Stimulated activated CD8-positive, alpha-beta memory T cell treated with anti-CD3 and anti-CD28 coated beads, Interleukin-4, amount 100 ng/mL, for 4 hours (primary cell): Measurements from ENCODE around the gene DOCK1.
"Not testable (repeated sequence)": the region's sequence is repeated elsewhere in the genome, so short reads cannot be mapped to it uniquely, and the experiment has no call there.

Experiments used
- DNase-seq, 2 donors: peaks; one replicate each; pipeline ENCODE4 v3.0.0-alpha.2; 2020; ENCODE audit warnings: low read depth in 2 of 2, low spot score in 1 of 2

Gene DOCK1

GRCh38 chr10:126902157-126902556, 3.1 kb upstream of the DOCK1 start:
- no peak for DNase-seq

GRCh38 chr10:126903656-126904360, 1.4 kb upstream of the DOCK1 start:
- no peak for DNase-seq

- no peak for DNase-seq
Observed at GRCh38 chr10:126904516-126904817, 761 bp upstream of the DOCK1 start.

- DNase-seq = no peak
Observed at GRCh38 chr10:126905776-126906703, 812 bp downstream of the DOCK1 start.

DNA sequence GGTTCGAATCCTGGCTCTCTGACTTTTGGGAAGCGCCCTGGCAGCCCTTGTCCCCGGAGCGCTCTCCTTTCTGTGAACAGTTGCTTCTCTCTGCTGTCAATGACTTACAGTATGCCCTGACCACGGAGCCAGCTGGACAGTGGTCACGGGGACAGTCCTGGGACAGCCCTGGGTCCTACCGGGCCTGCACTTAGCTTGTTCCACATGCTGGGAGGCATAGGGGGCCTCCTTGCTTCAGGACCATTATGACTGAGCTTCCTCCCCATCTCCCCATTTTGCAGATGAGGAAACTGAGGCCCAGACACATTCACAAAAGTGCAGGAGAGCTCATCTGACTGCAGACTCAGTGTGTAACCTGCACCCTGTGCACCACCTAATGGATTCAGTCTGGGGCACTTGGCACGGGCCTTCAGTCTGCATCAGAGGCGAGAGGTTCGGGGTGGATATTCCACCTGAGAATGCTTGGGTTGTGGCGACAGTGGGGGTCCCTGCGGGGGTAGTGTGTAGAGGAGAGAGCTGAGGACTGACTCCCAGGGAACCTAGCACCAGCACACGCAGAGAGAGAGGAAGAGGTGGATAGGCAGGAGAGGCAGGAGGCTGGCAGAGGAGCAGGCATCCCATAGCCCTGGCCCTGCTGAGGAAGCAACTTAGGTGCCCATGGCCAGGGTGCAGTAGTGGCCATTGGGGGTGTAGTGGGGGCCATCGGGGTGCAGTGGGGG, 1.6 kb downstream of the DOCK1 start:
- DNase-seq = no peak

GRCh38 chr10:126907423-126907970, 2.3 kb downstream of the DOCK1 start:
- no peak for DNase-seq

GRCh38 chr10:126908225-126908624, 3.0 kb downstream of the DOCK1 start:
- no peak for DNase-seq

DNA sequence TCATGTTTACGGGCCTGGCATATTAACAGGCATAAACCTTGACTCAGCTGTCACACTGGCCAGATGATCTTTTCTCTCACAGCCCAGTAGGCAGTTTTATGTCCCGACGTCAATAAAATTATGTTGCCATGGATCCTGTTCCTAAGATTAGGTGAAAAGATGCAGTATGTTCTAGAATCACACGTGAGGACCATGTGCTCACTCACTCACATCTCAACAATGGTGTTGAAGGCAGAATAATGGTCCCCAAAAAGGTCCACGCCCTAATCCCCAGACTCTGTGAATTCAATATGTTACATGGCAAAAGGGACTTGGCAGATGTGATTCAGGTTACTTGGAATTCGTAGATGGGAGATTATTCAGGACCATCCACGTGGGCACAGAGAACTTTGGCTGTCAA, 3.5 kb downstream of the DOCK1 start:
- no peak for DNase-seq

DNA sequence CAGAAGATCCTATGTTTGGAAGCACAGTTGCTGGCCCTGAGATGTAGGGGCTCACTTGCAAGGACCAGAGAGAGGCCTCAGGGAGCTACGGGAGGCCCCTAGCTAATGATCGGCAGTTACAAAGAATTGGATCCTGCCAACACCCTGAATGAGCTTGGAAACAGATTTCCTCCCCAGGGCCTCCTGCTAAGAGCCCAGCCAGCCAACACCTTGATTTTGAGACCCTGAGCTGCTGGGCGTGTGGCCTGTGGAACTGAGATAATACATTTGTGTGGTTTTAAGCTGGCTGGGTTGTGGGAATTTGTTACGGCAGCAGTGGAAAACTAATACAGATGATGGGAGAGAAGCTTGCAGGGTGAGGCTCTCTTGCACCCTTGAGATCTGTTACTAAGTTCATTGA, 3.9 kb downstream of the DOCK1 start:
- no peak for DNase-seq

- DNase-seq = no peak
Observed at GRCh38 chr10:126910196-126910595, 5.0 kb downstream of the DOCK1 start.

DNA sequence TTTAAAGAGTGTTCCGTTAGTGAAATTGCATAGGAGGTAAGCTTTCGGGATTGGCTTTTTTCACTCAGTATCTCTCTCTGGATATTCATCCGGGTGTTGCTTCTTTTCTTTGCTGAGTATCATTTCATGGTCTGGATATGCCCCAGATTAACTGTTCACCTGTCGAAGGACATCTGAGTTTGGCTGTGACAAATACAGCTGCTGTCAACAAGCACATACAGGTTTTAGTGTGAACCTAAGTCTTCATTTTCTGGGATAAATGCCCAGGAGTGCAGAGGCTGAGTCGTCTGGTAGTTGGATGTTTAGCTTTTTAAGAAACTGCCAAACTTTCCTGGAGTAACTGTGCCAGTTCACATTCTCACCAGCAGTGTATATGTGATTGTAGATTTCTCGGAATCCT, 5.6 kb downstream of the DOCK1 start:
- DNase-seq = no peak

- DNase-seq = no peak
Observed at GRCh38 chr10:126911301-126911700, 6.1 kb downstream of the DOCK1 start.

- DNase-seq = no peak
Observed at GRCh38 chr10:126913316-126913715, 8.1 kb downstream of the DOCK1 start.

DNA sequence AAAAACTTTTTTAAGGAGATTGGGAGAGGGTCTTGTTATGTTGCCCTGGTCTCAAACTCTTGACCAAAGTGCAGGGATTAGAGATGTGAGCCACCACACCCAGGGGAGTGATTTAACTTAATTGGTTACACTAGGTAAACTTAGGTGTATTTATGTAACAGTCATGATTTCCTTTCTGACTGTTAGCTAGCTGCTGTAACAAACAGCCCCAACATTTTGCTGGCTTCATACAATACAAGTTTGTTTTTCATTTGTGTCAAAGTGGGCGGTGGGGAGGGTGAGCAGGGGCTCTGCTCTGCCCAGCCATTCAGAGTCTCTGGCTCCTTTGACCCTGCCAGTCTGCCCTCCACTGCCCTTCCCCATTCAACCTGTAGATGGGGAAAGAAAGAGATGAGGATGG, 9.3 kb downstream of the DOCK1 start:
- DNase-seq = no peak

- DNase-seq = not testable (repeated sequence)
Observed at GRCh38 chr10:126916952-126917351, 11.7 kb downstream of the DOCK1 start.

DNA sequence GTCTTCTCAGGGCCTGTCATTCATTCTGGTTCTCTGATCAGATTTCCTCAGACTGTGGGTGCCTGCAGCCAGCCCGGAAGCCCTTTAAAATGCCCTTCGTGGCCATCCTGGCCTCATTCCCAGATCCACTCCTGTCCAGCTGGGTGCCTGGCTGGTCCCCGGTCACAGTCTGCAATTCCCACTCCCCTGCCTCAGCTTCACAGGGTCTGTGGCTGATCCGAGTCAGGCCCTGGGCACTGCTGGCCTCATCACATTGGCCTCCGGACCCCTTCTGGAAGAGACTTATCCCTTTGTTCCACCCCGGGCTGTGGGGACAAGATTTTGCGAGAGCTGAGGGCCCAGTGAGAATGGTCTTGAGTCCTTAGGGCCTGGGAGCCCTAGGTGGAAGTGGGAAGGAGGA, 12.1 kb downstream of the DOCK1 start:
- DNase-seq = no peak

DNA sequence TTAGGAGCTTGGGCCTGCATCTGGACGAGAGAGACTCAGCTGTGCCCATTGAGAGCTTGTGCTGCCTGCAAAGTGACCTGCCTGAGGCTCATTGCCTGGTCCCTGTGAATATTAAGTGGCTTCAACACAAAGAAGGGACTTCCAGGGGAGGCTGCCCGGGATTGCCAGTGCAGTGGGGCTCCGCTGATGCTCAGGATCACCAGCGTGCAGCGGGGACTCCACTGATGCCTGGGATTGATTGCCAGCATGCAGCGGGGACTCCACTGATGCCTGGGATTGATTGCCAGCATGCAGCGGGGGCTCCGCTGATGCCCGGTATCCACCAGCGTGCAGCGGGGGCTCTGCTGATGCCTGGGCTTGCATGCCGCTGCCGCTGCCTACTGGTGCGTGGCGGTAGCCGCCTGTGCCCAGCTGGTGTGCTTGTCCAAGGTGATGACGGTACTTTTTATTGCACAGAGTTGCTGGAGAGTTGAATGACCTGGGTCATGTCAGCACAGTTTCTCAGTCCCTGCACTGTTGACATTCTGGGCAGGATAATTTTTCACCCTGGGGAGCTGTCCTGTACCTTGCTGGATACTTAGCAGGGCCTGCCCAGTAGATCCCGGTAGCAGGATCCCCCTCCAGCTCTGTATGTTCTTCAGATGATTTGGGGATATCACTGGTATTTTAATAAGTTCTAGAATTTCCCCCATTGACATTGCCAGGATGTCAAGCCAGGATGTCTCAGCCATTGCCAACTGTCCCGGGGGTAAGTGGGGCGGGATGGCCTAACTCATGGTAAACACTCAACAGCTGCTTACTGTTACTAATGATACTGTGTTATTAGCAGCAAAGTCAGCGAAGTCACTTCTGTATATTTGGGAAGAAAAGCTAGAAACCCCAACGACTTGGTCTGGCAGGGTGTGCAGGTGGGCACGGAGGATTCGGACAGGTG, 13.0 kb downstream of the DOCK1 start:
- no peak for DNase-seq

DNA sequence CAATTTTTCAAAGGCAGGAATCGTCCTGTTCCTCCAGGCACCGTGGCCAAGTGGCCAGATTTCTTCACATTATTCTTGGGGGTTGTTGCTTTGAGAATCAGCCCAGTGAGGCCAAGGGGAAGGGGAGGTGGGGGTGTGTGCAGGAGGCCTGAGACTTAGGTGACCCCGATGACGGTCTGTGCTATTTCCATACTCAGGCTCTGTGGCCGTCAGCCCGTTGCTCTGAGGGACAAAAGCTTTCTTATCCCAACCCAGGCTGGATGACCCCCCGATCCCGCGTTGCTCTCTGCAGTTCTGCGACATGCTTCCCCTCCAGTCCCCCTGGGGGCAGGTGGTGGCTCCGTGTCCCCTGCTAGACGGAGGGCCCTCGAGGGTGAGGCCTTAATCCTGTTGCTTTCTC, 14.2 kb downstream of the DOCK1 start:
- no peak for DNase-seq

- no peak for DNase-seq
Observed at GRCh38 chr10:126921162-126921561, 15.9 kb downstream of the DOCK1 start.

GRCh38 chr10:126921974-126922525, 16.8 kb downstream of the DOCK1 start:
- DNase-seq = no peak
